Karpas-422 (cell line): Measurements from ENCODE around the gene ASTN2. TPM values are rescaled to one million over a fixed set of nuclear protein-coding genes. Genes with fewer than 3 reads are reported as not detected.

ENCODE experiments used
- DNase-seq: peaks from one replicate; pipeline ENCODE4 v3.0.0-alpha.2; 2015
- H2AFZ ChIP-seq: fragments of 200-600 bp; sonication (generic); 2 replicates; pipeline ENCODE4 v1.6.1; 2014; ENCODE audit warnings: antibody characterized with exemption, low read length, mixed read lengths
- H3K27ac ChIP-seq: fragments of 200-600 bp; sonication (generic); 2 replicates; pipeline ENCODE4 v1.5.1; 2014; ENCODE audit warnings: mild to moderate bottlenecking, low read length, moderate library complexity
- H3K27me3 ChIP-seq: fragments of 200-600 bp; sonication (generic); 2 replicates; pipeline ENCODE4 v1.6.1; 2014; ENCODE audit warnings: low read length, mixed read lengths
- H3K36me3 ChIP-seq: fragments of 200-600 bp; sonication (generic); 2 replicates; pipeline ENCODE4 v1.6.1; 2014; ENCODE audit warnings: low read length, mixed read lengths; ENCODE audit not compliant: insufficient read depth
- H3K4me1 ChIP-seq: fragments of 200-600 bp; sonication (generic); 2 replicates; pipeline ENCODE4 v1.6.1; 2014; ENCODE audit warnings: mild to moderate bottlenecking, low read length, mixed read lengths
- H3K4me2 ChIP-seq: fragments of 200-600 bp; sonication (generic); 2 replicates; pipeline ENCODE4 v1.6.1; 2014; ENCODE audit warnings: low read length, low read depth, mild to moderate bottlenecking; ENCODE audit not compliant: poor library complexity, severe bottlenecking
- H3K4me3 ChIP-seq: fragments of 200-600 bp; sonication (generic); 2 replicates; pipeline ENCODE4 v1.5.1; 2014; ENCODE audit warnings: mild to moderate bottlenecking, antibody characterized with exemption, low read length, mixed read lengths
- H3K79me2 ChIP-seq: fragments of 200-600 bp; sonication (generic); 2 replicates; pipeline ENCODE4 v1.6.1; 2014; ENCODE audit warnings: mild to moderate bottlenecking, low read length, mixed read lengths
- H3K9ac ChIP-seq: fragments of 200-600 bp; sonication (generic); 2 replicates; pipeline ENCODE4 v1.6.0; 2014; ENCODE audit warnings: low read length
- H3K9me2 ChIP-seq: fragments of 200-600 bp; sonication (generic), shearing (Covaris generic); replicated peaks from 2 replicates; pipeline ENCODE4 v1.6.0; 2014; ENCODE audit warnings: mild to moderate bottlenecking, low read length, moderate library complexity; ENCODE audit not compliant: insufficient read depth
- H3K9me3 ChIP-seq: fragments of 300-700, 200-600 bp; sonication (generic); 2 replicates; pipeline ENCODE4 v1.6.1; 2014; ENCODE audit warnings: low read length, mixed read lengths
- H4K20me1 ChIP-seq: fragments of 200-600 bp; sonication (generic); 2 replicates; pipeline ENCODE4 v1.6.1; 2014; ENCODE audit warnings: mild to moderate bottlenecking, antibody characterized with exemption, low read length, low read depth; ENCODE audit not compliant: insufficient read depth
- total RNA-seq: library from RNA; depleted of rRNA; stranded (reverse); fragments of >200 nt; shearing (Covaris generic); gene quantifications from 2 replicates; pipeline ENCODE4 v1.2.3, GENCODE V29; 2014; ENCODE audit warnings: low replicate concordance

Gene ASTN2
- total RNA-seq, 1 experiment from 2014 or later, result 5.3 TPM

DNA sequence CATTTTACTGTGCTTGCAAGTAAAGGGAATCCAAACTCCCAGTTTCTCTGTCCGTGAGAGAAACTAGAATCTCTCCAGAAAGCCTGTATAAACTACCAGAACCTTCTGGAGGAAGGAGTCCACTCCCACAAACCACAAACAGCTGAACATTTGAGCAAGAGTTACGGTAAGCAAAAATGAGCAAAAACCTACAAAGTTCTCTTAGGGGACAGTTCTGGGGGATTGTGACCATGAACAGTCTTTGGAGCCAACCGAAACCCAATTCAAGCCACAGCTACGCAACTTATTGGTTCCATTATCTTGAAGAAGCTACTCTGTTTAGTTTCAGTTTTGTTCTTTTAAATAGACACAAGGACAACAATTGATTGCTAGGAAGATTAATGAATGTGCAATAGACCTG lies 330.6 kb downstream of the ASTN2 start:
- Histone ChIP-seq H3K4me2 (no peak overlapping the region), H4K20me1 (no peaks in the 10 kb centered on the region), H3K79me2 (no peaks in the 10 kb centered on the region), H3K4me1 (no peaks in the 10 kb centered on the region), H3K27me3 (no peaks in the 10 kb centered on the region), H3K4me3 (no peak overlapping the region), H3K9me3 (no peaks in the 10 kb centered on the region), H2AFZ (no peak overlapping the region), H3K36me3 (no peaks in the 10 kb centered on the region), H3K27ac (no peak overlapping the region), H3K9me2 (no peaks in the 10 kb centered on the region), H3K9ac (no peak overlapping the region)
- no peak for DNase-seq

DNA sequence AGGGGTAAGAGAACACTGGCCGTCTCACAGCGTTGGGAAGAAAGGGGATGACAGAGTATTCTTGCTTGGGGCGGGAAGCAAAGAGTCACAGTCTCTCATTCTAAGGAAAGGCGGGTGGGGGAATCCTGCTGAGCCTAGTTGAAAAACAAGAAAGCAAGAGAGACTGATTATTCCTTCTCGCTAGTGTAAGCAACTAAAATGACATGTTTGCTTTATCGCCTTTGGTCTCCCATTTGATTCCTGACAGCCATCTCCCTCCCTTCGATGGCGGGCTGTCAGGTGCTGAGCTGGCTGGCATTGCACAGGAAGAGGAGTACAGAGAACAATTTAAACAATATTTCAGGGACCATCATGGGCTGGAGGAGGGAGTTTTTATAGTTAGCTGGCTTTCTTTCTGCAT lies 331.3 kb downstream of the ASTN2 start:
- no peak overlapping the region for H3K9ac ChIP-seq
- H3K27ac ChIP-seq, result no peak overlapping the region
- no peaks in the 10 kb centered on the region for H3K79me2 ChIP-seq
- H3K36me3 ChIP-seq, result no peaks in the 10 kb centered on the region
- no peaks in the 10 kb centered on the region for H3K4me1 ChIP-seq
- no peak overlapping the region for H3K4me2 ChIP-seq
- no peak overlapping the region for H3K4me3 ChIP-seq
- no peaks in the 10 kb centered on the region for H3K9me2 ChIP-seq
- H3K9me3 ChIP-seq, result no peaks in the 10 kb centered on the region
- no peaks in the 10 kb centered on the region for H4K20me1 ChIP-seq
- H3K27me3 ChIP-seq, result no peaks in the 10 kb centered on the region
- no peak overlapping the region for H2AFZ ChIP-seq
- no peak for DNase-seq

DNA sequence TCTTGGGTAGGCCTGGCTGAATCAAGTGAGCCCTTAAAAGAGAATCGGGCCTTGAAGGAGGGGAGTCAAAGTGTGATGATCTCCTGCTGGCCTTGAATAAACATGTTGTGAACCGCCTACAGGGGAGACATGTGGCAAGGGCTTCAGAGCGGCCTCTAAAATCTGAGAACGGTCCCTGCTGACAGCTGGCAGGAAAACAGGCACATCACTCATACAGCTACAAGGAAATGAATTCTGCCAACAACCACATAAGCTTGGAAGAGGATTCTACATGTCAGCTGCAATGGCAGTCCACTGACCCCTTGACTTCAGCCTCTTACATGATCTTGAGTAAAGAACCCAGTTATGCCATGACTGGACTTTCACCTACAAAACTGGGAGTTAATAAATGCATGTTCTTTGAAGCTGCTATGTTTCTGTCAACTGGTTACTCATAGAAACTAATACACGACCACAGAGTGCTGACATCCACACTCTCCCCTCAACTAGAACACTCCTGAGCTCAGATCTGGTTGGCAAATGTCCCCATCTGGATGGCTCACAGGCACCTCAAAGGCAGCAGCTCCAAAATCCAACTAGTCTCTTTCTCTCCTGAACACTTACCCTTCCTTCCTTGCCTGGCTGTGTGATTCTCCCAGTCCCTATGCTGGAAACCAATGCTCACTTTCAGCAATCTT lies 333.1 kb downstream of the ASTN2 start:
- Histone ChIP-seq H3K36me3 (no peaks in the 10 kb centered on the region), H3K9me3 (no peaks in the 10 kb centered on the region), H3K9me2 (no peaks in the 10 kb centered on the region), H2AFZ (no peak overlapping the region), H3K79me2 (no peaks in the 10 kb centered on the region), H3K27me3 (no peaks in the 10 kb centered on the region), H3K4me3 (no peak overlapping the region), H4K20me1 (no peaks in the 10 kb centered on the region), H3K27ac (no peak overlapping the region), H3K9ac (no peak overlapping the region), H3K4me1 (no peaks in the 10 kb centered on the region), H3K4me2 (no peak overlapping the region)
- DNase-seq, result no peak

DNA sequence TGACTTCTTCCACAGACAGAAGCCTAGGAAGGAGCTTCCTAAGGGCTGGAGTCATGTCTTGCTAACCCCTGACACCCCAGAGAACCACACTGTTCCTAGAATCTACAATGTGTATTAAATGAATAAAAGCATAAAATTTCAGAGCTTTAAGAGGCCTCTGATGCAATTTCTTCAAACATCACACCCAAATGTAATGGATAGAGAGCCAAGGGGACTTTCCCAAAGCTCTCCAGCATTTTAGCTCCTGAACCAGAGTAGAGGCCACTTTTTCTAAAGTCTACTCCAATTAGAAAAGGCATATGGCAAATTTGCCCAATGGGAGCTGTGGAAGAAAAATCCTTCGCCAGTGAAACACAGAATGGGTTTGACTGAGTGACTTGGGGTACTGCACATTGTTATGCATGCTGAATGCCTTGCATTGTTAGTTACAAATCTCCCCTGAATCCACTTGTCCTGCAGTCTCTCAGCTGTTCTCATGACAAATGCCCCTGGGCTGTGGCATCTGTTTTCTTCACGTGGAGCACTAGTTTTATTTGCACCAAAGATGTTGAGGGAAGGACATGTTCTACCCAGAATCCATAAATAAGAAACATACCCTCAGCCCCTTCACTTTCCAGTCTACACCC lies 334.0 kb downstream of the ASTN2 start:
- no peaks in the 10 kb centered on the region for H3K36me3 ChIP-seq
- no peak overlapping the region for H2AFZ ChIP-seq
- H3K4me1 ChIP-seq, result no peaks in the 10 kb centered on the region
- no peak overlapping the region for H3K9ac ChIP-seq
- H3K9me3 ChIP-seq, result no peaks in the 10 kb centered on the region
- H3K4me3 ChIP-seq, result no peak overlapping the region
- H3K4me2 ChIP-seq, result no peak overlapping the region
- H4K20me1 ChIP-seq, result no peaks in the 10 kb centered on the region
- H3K27ac ChIP-seq, result no peak overlapping the region
- H3K9me2 ChIP-seq, result no peaks in the 10 kb centered on the region
- no peak for DNase-seq
- no peaks in the 10 kb centered on the region for H3K79me2 ChIP-seq
- H3K27me3 ChIP-seq, result no peaks in the 10 kb centered on the region

DNA sequence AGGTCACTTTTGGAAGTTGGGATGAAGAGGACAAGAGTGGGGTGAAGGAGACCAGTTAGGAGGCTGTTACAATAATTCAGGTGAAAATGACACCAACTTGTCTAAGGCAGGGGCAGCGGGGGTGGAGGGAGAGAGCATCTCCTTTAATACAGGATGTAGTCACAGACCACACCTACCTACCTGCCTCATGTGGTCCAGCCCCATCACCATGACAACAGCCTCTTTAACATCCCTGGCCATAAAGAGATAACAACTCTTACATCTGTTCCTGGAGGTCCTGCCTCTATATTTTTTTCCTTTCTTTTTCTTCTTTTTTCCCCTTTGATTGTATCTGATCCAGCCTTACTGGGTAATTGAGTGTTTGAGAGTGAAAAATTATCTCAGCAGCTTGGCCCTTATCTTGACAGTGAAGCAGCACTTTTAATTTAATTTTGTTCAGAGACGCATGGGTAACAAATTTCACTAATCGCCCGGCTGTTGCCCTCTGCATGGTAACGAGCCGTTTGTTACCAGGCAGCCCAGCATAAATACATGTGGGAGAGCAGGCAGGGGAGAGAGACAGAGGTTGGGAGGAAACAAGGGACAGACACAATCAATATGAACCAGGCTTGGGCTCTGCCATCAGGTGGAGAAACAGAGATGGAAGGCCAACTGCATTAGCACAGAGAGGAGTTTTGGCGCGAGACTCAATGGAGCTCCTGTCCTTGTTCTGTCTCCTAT lies 338.1 kb downstream of the ASTN2 start:
- H3K27ac ChIP-seq, result no peak overlapping the region
- H3K79me2 ChIP-seq, result no peaks in the 10 kb centered on the region
- no peak overlapping the region for H3K4me3 ChIP-seq
- H3K9ac ChIP-seq, result no peak overlapping the region
- no peak overlapping the region for H2AFZ ChIP-seq
- no peaks in the 10 kb centered on the region for H3K27me3 ChIP-seq
- H3K4me1 ChIP-seq, result no peaks in the 10 kb centered on the region
- DNase-seq, result no peak
- no peaks in the 10 kb centered on the region for H3K9me3 ChIP-seq
- no peaks in the 10 kb centered on the region for H3K36me3 ChIP-seq
- H4K20me1 ChIP-seq, result no peaks in the 10 kb centered on the region
- no peaks in the 10 kb centered on the region for H3K9me2 ChIP-seq
- H3K4me2 ChIP-seq, result no peak overlapping the region

DNA sequence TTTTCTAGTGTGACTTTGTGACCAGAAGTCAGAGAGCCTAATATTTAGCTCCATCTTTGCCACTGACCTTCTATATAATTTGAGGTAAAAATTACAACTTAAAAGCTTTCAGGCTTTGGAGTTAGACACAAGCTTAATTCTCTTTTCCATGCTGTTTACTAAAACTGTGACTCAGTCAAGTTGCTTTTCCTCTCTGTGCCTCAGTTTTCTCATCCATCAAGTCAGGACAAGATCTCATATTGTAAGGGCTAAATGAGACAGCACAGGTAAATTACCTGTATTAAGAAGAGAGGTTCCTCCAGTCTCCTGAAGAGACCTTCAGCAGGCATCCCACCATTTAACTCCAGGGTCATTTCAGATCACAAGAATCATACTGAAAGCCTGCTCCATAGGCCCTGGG lies 339.2 kb downstream of the ASTN2 start:
- H3K4me1 ChIP-seq, result no peaks in the 10 kb centered on the region
- no peak overlapping the region for H3K9ac ChIP-seq
- H3K27me3 ChIP-seq, result no peaks in the 10 kb centered on the region
- H3K27ac ChIP-seq, result no peak overlapping the region
- no peak overlapping the region for H3K4me2 ChIP-seq
- no peaks in the 10 kb centered on the region for H3K36me3 ChIP-seq
- no peaks in the 10 kb centered on the region for H3K79me2 ChIP-seq
- H2AFZ ChIP-seq, result no peak overlapping the region
- H3K9me3 ChIP-seq, result no peaks in the 10 kb centered on the region
- H4K20me1 ChIP-seq, result no peaks in the 10 kb centered on the region
- H3K4me3 ChIP-seq, result no peak overlapping the region
- DNase-seq, result no peak
- no peaks in the 10 kb centered on the region for H3K9me2 ChIP-seq

DNA sequence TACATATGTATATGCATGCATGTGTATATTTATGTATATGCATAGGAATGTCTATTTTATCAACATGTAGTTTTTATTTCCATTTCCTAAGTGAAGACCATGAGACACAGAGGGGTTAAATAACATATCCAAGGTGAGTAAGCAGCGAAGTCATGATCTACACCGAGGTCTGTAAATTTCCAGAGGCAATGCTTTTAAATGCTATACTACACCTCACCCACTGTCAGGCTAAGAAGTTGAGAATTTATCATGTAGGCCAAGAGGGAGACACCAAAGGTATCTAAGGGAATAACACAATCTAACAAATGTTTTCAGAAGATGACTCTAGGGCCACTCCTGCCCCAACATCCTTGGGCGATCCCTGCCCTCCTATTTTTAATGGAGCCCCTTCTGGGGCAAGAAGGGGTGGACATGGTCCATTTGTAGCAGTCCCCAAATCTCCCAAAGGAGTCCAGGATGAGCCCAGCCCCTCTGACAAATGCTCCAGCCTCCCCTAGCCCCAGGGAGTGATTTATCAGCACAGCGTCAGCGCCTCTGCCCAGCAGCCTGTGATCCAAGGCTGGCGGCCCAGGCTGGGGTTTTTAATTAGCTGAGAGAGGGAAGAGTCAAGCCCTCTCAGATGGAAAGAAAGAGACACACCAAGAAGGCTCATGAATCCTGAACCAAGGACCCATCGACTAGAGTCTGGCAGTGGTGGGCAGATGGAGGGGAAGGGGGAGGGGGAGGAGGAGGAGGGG lies 339.9 kb downstream of the ASTN2 start:
- no peak overlapping the region for H3K4me2 ChIP-seq
- H3K4me3 ChIP-seq, result no peak overlapping the region
- no peak overlapping the region for H3K27ac ChIP-seq

DNA sequence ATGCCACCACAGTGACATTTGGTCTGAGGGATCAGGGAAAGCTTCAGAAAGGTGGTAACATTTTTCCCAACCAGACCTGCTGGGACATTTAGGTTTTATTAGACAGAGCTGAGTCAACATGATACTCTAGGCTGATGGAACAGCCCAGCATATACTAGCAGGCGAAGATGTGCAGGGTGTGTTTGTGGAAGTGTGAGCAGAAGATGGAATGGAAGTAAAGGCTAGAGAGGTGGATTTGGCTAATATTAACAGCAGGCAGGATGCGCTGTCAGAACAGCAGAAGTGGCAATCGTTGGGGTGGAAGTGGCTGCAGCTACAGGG lies 340.6 kb downstream of the ASTN2 start:
- no peaks in the 10 kb centered on the region for H3K9me2 ChIP-seq
- DNase-seq, result no peak
- no peak overlapping the region for H2AFZ ChIP-seq
- no peaks in the 10 kb centered on the region for H3K27me3 ChIP-seq
- H3K36me3 ChIP-seq, result no peaks in the 10 kb centered on the region
- H3K27ac ChIP-seq, result no peak overlapping the region
- H3K79me2 ChIP-seq, result no peaks in the 10 kb centered on the region
- H3K9ac ChIP-seq, result no peak overlapping the region
- no peaks in the 10 kb centered on the region for H3K9me3 ChIP-seq
- H4K20me1 ChIP-seq, result no peaks in the 10 kb centered on the region
- H3K4me2 ChIP-seq, result no peak overlapping the region
- H3K4me1 ChIP-seq, result no peaks in the 10 kb centered on the region
- no peak overlapping the region for H3K4me3 ChIP-seq

More for the DNA sequence above, 339.9 kb downstream of the ASTN2 start:
- Histone ChIP-seq H3K9ac (no peak overlapping the region), H3K9me2 (no peaks in the 10 kb centered on the region), H2AFZ (no peak overlapping the region), H3K36me3 (no peaks in the 10 kb centered on the region), H3K79me2 (no peaks in the 10 kb centered on the region), H3K4me1 (no peaks in the 10 kb centered on the region), H3K9me3 (no peaks in the 10 kb centered on the region), H3K27me3 (no peaks in the 10 kb centered on the region), H4K20me1 (no peaks in the 10 kb centered on the region)
- DNase-seq, result no peak
